Midbrain (tissue), 1 donor: ENCODE data around the gene G3BP2.

Source experiments
- DNase-seq: peaks from one replicate; lab custom pipeline; 2025; lab: John Stamatoyannopoulos, UW

G3BP2 gene

GRCh38 chr4:75637827-75638226 is 35.4 kb downstream of the G3BP2 start:
- DNase-seq, result no peak

- no peak for DNase-seq
Measured at GRCh38 chr4:75637176-75637575, 36.0 kb downstream of the G3BP2 start.

DNA sequence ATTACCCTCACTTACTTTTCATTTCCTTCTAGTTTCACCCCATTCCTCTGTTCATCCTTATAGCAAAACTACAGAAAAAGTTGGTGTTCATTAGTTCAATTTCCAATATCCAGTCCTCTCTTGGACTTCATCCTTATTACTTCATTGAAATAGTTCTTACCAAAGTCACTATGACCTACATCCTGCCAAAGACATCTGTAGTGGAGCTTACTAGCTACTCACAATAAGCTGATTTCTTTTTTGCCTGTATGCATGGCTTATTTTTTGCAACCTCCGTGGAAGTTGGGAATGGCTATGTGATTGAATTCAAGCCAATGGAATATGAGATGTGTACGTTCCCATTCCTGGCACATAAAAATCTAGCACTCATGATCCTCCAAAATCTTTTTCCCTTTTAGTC is 38.3 kb downstream of the G3BP2 start:
- no peak for DNase-seq

GRCh38 chr4:75634281-75634680 is 38.9 kb downstream of the G3BP2 start:
- no peak for DNase-seq

GRCh38 chr4:75633846-75634245 is 39.4 kb downstream of the G3BP2 start:
- no peak for DNase-seq

DNA sequence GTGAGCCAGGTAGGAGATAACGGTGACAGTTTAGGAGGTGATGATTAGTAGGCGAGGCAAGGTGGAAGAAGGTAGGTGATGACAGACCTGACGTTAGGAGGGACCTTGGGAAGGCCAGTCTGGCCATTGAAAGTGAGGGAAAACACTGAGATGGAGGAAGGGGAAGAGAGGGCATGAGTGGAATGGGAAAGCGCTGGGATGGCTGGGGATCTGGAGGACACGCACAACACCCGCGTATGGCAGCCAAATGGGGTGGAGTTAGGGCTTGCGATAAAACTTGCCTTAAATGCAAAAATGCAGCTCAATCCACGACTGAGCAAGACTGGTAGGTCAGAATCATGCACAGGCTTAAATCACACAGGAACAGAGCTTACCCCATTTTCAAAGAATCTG is 42.3 kb downstream of the G3BP2 start:
- DNase-seq, result no peak

DNA sequence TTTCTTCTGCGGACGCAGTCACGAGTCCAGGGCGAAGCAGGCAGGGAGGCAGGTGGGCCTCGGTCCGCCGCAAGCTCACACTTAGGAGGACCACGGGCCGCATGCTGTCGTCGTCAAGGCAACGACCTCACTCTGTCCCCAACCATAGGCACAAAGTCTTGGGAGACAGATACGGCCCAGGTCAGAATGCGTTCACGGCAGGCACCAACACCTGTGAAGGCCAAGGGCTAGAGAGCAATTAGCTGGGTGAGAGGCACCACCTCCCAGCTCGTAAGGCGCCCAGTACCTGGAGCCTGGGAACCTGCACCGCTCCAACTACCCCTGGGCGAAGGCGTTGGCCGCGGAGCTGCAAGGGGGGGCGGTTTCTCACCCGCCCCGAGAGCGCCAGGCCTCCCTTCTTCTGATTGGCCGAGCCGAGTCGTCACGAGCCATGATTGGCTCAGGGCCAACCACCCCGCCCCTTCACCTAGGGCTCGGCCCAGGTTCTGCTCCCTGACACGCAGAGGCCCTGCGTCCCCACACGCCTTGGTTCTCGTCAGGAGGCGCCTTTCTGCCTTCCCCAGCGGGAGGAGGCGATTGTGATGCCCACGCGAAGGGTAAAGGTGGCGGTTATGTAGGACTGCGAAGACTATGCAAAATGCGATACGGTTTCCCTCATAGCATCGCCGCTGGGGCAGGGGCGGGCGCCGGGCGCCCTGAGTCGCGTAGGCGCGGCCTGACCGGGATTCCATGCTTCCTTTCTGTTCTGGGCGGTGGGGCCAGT is 42.9 kb downstream of the G3BP2 start, which contains the start of gene CDKL2:
Gene CDKL2, minus strand, starts transcription at position 355 of the 763 bp plus-strand sequence. CDS start 4,540 bp downstream, outside the sequence.
- peak; percentile 79 for DNase-seq

- no peak for DNase-seq
Measured at GRCh38 chr4:75629239-75629638, 44.0 kb downstream of the G3BP2 start.

DNA sequence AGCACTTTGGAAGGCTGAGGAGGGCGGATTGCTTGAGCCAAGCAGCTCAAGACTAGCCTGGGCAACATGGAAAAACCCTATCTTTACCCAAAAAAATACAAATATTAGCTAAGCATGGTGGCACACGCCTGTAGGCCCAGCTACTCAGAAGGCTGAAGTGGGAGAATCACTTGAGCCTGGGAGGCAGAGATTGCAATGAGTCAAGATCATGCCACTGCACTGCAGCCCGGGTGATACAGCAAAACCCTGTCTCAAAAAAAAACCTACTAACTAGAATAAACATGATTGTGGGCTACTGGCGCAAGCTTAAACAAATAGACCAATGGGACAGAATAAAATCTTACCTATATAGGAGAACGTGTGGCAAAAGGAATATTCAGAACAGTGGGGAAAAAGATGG is 50.2 kb downstream of the G3BP2 start:
- no peak for DNase-seq

GRCh38 chr4:75621715-75622114 is 51.5 kb downstream of the G3BP2 start:
- no peak for DNase-seq

- no peak for DNase-seq
Measured at GRCh38 chr4:75612306-75612705, 60.9 kb downstream of the G3BP2 start.

DNA sequence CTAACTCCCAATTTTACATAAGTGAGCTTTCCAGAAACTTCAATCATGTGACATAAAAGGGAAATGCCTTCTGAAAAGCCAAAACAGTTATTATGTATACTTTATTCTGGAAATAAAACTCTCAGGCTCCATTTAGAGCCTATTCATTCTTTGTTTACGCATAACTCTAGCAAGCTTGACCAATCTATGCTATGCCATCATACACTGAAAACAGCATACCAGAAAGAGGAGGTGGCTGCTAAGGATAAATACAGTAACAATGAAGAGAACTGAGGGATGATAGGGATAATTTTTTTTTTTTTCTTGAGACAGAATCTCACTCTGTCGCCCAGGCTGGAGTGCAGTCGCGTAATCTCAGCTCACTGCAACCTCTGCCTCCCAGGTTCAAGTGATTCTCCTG is 67.3 kb downstream of the G3BP2 start:
- no peak for DNase-seq

DNA sequence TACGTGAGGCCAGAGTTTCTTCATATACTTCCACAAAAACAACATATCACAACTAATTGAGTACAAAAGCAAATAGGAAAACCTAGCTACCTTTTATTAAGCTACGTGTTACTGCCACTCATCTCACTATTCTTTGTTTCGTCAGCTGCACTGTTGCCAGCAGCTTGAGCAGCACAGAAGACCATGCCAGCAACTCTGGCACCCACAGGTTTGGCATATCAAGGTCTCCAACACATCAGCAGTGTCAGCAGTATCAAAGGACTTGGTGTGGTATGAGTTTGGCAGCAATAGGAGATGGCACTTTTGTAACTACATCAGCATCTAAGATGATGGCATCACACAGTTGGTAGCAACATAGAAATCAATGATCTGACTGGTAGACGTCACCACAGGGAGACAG is 73.6 kb downstream of the G3BP2 start:
- DNase-seq, result no peak

- DNase-seq, result no peak
Measured at GRCh38 chr4:75598390-75598789, 74.8 kb downstream of the G3BP2 start.

DNA sequence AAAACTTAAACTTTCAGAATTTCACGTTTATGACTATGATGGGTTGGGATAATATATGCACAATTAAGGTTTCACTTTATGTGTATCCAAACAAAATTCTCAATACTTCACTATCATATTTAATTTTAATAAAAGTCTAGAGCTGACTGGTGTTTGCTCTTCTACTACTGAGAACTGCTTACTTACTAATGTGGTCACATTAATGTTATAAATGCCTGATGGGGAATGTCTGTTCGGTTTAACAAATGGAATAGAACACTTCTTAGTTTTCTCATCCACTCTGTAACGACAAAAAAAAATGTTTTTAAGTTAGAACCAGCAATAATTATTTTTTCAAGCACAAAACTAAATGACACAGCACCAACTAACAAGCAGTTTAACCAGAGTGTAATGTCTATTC is 77.2 kb downstream of the G3BP2 start:
- DNase-seq, result no peak

- no peak for DNase-seq
Measured at GRCh38 chr4:75593393-75593792, 79.8 kb downstream of the G3BP2 start.
